Left lung (tissue), 10 donors: ENCODE data around the gene ASCC3. TPM values are rescaled to one million over a fixed set of nuclear protein-coding genes. Genes with fewer than 3 reads are reported as not detected.

Source experiments
- ATAC-seq: fragments of 200-7000 bp; cut with Tn5 transposase; one replicate; pipeline ENCODE4 v1.9.1; 2020; ENCODE audit warnings: moderate library complexity
- DNase-seq, 4 donors: peaks; one replicate each; pipeline ENCODE4 v3.0.0-alpha.2; 2013 to 2020
- H3K27ac ChIP-seq, 2 donors: fragments of 200-600 bp; sonication (generic) in 1 of 2; one replicate each; pipeline versions ENCODE4 v1.5.0 to v1.8.0; 2020 to 2021
- H3K27me3 ChIP-seq, 2 donors: fragments of 200-600 bp; sonication (generic) in 1 of 2; one replicate each; pipeline versions ENCODE4 v1.5.0 to v1.8.0; 2020 to 2021
- H3K36me3 ChIP-seq, 2 donors: fragments of 200-600 bp; sonication (generic) in 1 of 2; one replicate each; pipeline versions ENCODE4 v1.5.0 to v1.8.0; 2020 to 2021
- H3K4me1 ChIP-seq, 2 donors: fragments of 200-600 bp; one replicate each; pipeline ENCODE4 v1.8.0; 2021
- H3K4me3 ChIP-seq, 2 donors: fragments of 200-600 bp; sonication (generic) in 1 of 2; one replicate each; pipeline versions ENCODE4 v1.5.0 to v1.8.0; 2020 to 2021; ENCODE audit warnings: mild to moderate bottlenecking in 1 of 2
- H3K9me3 ChIP-seq, 2 donors: fragments of 200-600 bp; sonication (generic) in 1 of 2; one replicate each; pipeline versions ENCODE4 v1.5.0 to v1.8.0; 2020 to 2021
- CTCF ChIP-seq, 2 donors: fragments of 200-600 bp; sonication (generic) in 1 of 2; IDR thresholded peaks; one replicate each; pipeline versions ENCODE4 v1.5.0 to v1.8.0; 2021; ENCODE audit warnings: antibody characterized with exemption in 2 of 2
- intact Hi-C, 2 donors: fragments of 100-400 bp; cut with DNase I; formaldehyde crosslinking; loops; one replicate each; pipeline versions ENCODE4 v1.11.2 to v1.14.2; 2022
- polyA plus RNA-seq, 6 donors: library from polyadenylated mRNA; unstranded; fragments of 120-200 nt; gene quantifications; one replicate each; pipeline ENCODE4 v1.2.1, GENCODE V29; 2013; ENCODE audit not compliant: insufficient read length in 6 of 6
- total RNA-seq, 2 donors: library from RNA; stranded (reverse); fragmentation: NEBNext Ultra II Directional; extraction: Animal tissue kit (Norgen Biotek cat#: 25700); gene quantifications; one replicate each; pipeline ENCODE4 v1.2.1, GENCODE V29; 2021
- donor health status: DM: no; HTN: yes; CAD: no.
- donor health status: DM: no; HTN: no; CAD: no.

The ASCC3 gene
- total and polyA plus RNA-seq, 8 donors: 20.6 to 43.2 (median 23.4) TPM

- intact Hi-C loops: no loop called here
- no peaks in the 10 kb centered on the region for H3K4me1 ChIP-seq
- ATAC-seq: no peak
Observed at GRCh38 chr6:100592929-100593328, 288.2 kb downstream of the ASCC3 start.

DNA sequence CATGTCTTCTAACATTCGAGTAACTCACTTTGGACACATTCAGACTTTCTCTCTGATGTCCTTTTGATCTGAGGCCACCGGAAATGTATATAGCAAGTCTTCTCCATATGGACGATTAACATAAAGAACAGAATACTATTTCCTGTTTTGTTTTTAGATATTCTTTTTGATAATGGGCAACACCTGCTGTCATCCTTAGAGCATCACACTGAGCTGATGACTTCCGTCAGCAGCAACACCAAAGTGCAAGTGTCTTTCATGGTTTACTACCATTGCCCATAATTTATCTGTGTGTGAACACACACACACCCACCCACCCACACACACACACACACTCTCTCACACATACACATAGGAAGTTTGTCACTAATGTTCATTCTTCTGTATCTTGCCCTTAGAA is 303.7 kb downstream of the ASCC3 start:
- H3K9me3 ChIP-seq: peaks cover 0 to 8% of the 10 kb centered on the region in 2 donors
- no peak for ATAC-seq
- peaks cover 0 to under 1% of the 10 kb centered on the region in 2 donors for H3K36me3 ChIP-seq
- intact Hi-C loops: no loop called here
- H3K27ac ChIP-seq: no peak overlapping the region
- no peak for DNase-seq
- TF ChIP-seq CTCF (IDR thresholded peaks at IDR 0.05): no peak
- H3K27me3 ChIP-seq: no peaks in the 10 kb centered on the region
- no peak overlapping the region for H3K4me3 ChIP-seq
- H3K4me1 ChIP-seq: no peaks in the 10 kb centered on the region

More at GRCh38 chr6:100592929-100593328, 288.2 kb downstream of the ASCC3 start:
- H3K9me3 ChIP-seq: no peaks in the 10 kb centered on the region
- no peak for TF ChIP-seq CTCF (IDR thresholded peaks at IDR 0.05)
- no peak for DNase-seq
- H3K27ac ChIP-seq: no peak overlapping the region
- no peak overlapping the region for H3K4me3 ChIP-seq
- H3K36me3 ChIP-seq: peaks cover 0 to 18% of the 10 kb centered on the region in 2 donors
- H3K27me3 ChIP-seq: no peaks in the 10 kb centered on the region

DNA sequence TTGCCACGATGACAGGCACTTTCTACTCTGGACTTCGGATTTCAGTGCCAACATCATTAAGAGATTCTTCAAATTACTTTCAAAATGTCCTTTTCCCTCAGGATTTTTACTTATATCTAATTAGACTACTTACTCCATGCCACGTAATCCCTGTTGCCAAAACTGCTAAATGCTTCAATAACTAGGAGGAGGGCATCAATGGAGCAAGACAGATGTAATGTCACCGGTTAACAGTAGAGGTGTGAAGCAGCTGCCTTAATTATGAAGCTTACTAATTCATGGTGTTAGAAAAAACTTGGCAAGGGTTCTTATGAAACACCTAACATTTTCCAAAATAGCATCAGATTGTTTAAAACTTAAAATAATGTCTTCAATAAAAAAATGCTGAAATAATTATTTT is 305.2 kb downstream of the ASCC3 start:
- Histone ChIP-seq H3K4me3 (no peak overlapping the region), H3K27ac (no peak overlapping the region), H3K9me3 (peaks cover 0 to 8% of the 10 kb centered on the region in 2 donors), H3K27me3 (no peaks in the 10 kb centered on the region), H3K36me3 (peaks cover 0 to 12% of the 10 kb centered on the region in 2 donors), H3K4me1 (no peaks in the 10 kb centered on the region)
- DNase-seq (no peak), ATAC-seq (no peak)
- intact Hi-C loops: no loop called here
- TF ChIP-seq CTCF (IDR thresholded peaks at IDR 0.05): no peak

DNA sequence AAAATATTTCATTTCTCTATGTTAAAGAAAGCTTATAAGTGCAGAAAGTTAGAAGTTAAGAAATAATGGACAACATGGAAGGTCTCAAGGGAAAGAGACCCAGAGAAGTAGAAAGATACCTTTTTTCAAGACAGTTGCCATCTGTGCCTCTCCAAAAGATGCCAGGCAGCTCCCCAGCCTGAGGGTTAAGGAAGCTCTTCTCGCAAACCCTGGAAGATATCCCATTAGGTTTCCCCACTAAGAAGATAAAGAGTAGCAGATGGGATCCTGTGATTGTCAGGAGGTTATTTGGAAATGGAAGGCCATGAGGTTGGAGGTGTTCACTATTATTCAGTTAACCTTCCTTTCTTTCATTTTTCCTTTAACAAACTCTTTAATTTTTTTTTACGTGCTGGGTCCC is 306.3 kb downstream of the ASCC3 start:
- H3K27ac ChIP-seq: no peak overlapping the region
- H3K4me3 ChIP-seq: no peak overlapping the region
- ATAC-seq: no peak
- H3K4me1 ChIP-seq: no peaks in the 10 kb centered on the region
- intact Hi-C loops: no loop called here
- H3K27me3 ChIP-seq: no peaks in the 10 kb centered on the region
- H3K36me3 ChIP-seq: peaks cover 0 to 13% of the 10 kb centered on the region in 2 donors
- no peak for DNase-seq
- H3K9me3 ChIP-seq: peaks cover 0 to 6% of the 10 kb centered on the region in 2 donors
- TF ChIP-seq CTCF (IDR thresholded peaks at IDR 0.05): no peak

DNA sequence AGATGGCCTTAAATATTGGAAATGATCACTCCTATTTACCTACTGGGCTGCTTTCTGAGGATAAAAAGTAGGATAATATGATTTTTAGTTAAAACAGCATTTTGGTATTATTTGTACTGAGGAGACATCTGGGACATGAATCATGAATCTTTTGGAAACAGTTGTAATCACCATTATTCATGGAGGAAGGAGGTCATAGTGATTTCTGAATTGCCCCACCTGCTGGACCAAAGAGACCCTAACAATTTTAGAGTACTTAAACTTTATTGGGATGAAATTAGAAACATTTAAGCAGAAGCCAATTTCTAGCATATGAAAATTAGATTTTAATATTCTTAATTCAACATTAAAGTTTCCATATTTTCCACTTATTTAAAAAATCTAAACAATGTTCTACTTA is 308.0 kb downstream of the ASCC3 start:
- no peak for DNase-seq
- Histone ChIP-seq H3K4me1 (no peaks in the 10 kb centered on the region), H3K4me3 (no peak overlapping the region), H3K36me3 (peaks cover 0 to 17% of the 10 kb centered on the region in 2 donors), H3K27ac (no peak overlapping the region), H3K27me3 (no peaks in the 10 kb centered on the region), H3K9me3 (peaks cover 0 to 2% of the 10 kb centered on the region in 2 donors)
- no peak for ATAC-seq
- intact Hi-C loops: no loop called here
- no peak for TF ChIP-seq CTCF (IDR thresholded peaks at IDR 0.05)
